Astrocyte of the hippocampus (primary cell): Measurements from ENCODE around the gene CX3CR1.

Experiments
- DNase-seq: peaks from one replicate; pipeline ENCODE4 v3.0.0; 2011; ENCODE audit warnings: low read depth, low spot score

The CX3CR1 gene

GRCh38 chr3:39222939-39223338, 56.9 kb downstream of the CX3CR1 start:
- DNase-seq: no peak

DNA sequence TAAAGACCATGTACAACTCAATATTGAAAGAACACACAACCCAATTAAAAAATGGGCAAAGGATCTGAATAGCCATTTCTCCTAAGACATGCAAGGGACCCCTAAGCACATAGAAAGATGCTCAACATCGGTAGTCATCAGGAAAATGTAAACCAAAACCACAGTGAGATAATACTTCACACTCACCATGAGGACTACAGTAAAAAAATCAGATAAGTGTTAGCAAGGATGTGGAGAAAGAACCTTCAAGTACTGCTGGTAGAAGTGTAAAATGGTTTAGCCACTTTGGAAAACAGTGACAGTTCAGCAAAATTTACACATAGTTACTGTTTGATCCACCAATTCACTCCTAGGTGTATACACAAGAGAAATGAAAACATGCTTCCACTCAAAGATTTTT, 57.4 kb downstream of the CX3CR1 start:
- DNase-seq: no peak

- DNase-seq: no peak
Measured at GRCh38 chr3:39221141-39221530, 58.7 kb downstream of the CX3CR1 start.

DNA sequence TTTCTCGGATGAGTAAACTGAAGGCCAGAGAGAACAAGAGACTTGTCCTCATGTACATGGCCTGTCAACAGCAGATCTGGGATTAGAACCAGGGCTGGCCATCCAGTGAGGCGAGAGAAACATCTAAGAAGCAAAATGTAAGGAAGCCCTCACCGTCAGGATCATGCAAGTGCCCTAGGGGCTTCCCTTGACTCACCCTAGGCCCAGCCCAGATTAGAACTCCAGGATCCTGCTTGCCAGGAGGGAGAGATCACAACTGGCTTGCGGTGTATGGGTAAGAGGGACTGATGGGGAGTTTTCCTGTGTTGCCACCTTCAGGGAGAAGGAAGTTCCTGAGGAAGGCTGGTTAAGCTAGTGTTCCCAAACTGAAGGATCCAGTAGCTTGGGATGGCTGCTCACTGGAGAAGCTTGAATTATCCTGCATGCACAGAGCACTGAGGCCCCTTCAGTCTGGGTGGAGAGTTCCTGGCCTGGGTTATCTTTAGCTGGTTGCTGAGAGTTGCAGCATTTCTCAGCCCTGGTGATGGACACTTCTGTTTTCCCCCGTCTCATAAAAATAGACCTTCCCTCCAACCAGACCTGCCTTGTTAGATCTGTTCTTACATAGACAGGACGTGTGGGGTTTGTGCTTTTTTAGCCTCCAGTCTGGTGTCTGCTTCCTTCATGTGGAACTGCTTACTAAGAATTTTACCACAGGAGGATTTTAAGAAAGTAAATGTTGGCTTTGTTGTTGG, 59.3 kb downstream of the CX3CR1 start:
- DNase-seq: no peak

GRCh38 chr3:39219702-39220101, 60.1 kb downstream of the CX3CR1 start:
- DNase-seq: no peak

GRCh38 chr3:39216176-39216790, 63.6 kb downstream of the CX3CR1 start:
- no peak for DNase-seq

DNA sequence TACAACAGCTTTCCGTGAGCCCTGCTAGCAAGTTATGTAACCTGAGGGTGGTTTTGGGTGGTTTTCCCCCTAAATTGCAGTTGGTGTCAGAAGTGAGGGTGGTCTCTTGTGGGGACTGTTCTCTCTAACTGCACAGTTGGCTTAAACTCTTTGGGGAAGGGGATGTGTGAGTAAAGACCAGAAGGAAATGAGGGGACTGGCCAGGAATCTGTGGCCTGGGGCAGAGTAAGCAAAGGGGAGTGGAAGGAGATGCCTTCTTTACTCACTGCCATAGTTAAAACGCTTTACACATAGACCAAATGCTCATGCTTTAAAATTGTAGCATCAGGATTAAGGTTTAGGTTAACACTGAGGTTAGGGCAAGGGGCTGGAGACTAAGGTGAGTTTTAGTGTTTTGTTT, 66.2 kb downstream of the CX3CR1 start:
- DNase-seq: no peak
